ENCODE measurements around the gene NMRK1.

- TF ChIP-seq CTCF (conservative IDR thresholded peaks at IDR 0.05), result no peak
- TF ChIP-seq EZH2 (IDR thresholded peaks at IDR 0.05; ENCODE audit: low read depth), result no peak
Observed at GRCh38 chr9:75054368-75055001, 33.5 kb downstream of the NMRK1 start.

Data from PC-9 (cell line).